IMR-90 (cell line): ENCODE measurements around the gene CAMTA1. TPM values are rescaled to one million over a fixed set of nuclear protein-coding genes. Genes with fewer than 3 reads are reported as not detected.

Source experiments
- ATAC-seq: fragments of 200-7000 bp; cut with Tn5 transposase; 2 replicates; pipeline ENCODE4 v1.9.1; 2020; ENCODE audit warnings: low read depth, mild to moderate bottlenecking, moderate library complexity
- BruUV-seq: library from RNA; stranded (reverse); fragments of 400-500 nt; replicated peaks from 2 replicates; lab custom pipeline; 2021; lab: Mats Ljungman, UMichigan
- CTCF ChIA-PET: fragments of 300-600 bp; formaldehyde crosslinking; extraction: SDS; loops from one replicate; lab custom pipeline; 2021; ENCODE audit warnings: antibody characterized with exemption; lab: Yijun Ruan, JAX
- POLR2A ChIA-PET: fragments of 300-600 bp; sonication (Branson Sonifier 250); formaldehyde crosslinking; loops from one replicate; lab custom pipeline; 2022; ENCODE audit warnings: antibody characterized with exemption; ENCODE audit not compliant: unreplicated experiment; lab: Charles Lee
- DNase-seq: peaks from one replicate; pipeline ENCODE4 v3.0.0; 2013
- H2AFZ ChIP-seq: replicated peaks from 2 replicates; pipeline ENCODE3; 2013; ENCODE audit warnings: low read length, mild to moderate bottlenecking; ENCODE audit not compliant: poor library complexity
- H2AK5ac ChIP-seq: 2 replicates; pipeline ENCODE4 v1.6.1; 2013; ENCODE audit warnings: low read depth, low read length, inconsistent platforms
- H2AK9ac ChIP-seq: replicated peaks from 2 replicates; pipeline ENCODE3; 2013; ENCODE audit warnings: mild to moderate bottlenecking, low read depth, low read length, moderate library complexity; ENCODE audit not compliant: poor library complexity
- H2BK120ac ChIP-seq: 2 replicates; pipeline ENCODE4 v1.6.1; 2013; ENCODE audit warnings: low read depth, low read length, inconsistent platforms
- H2BK15ac ChIP-seq: 3 replicates; pipeline ENCODE4 v1.6.1; 2013; ENCODE audit warnings: low read depth, low read length, inconsistent platforms
- H2BK20ac ChIP-seq: 2 replicates; pipeline ENCODE4 v1.6.1; 2013; ENCODE audit warnings: low read depth, mild to moderate bottlenecking, inconsistent platforms, low read length, moderate library complexity
- H2BK5ac ChIP-seq: 2 replicates; pipeline ENCODE4 v1.6.1; 2013; ENCODE audit warnings: mild to moderate bottlenecking, low read depth, low read length, inconsistent platforms; ENCODE audit not compliant: poor library complexity, severe bottlenecking
- H3K14ac ChIP-seq: replicated peaks from 2 replicates; pipeline ENCODE4 v1.6.1; 2013; ENCODE audit warnings: low read depth, low read length, inconsistent platforms
- H3K18ac ChIP-seq: 2 replicates; pipeline ENCODE4 v1.6.1; 2013; ENCODE audit warnings: low read depth, low read length, control low read depth
- H3K23ac ChIP-seq: 2 replicates; pipeline ENCODE4 v1.6.1; 2013; ENCODE audit warnings: low read depth, low read length, inconsistent platforms
- H3K27ac ChIP-seq: 2 replicates; pipeline ENCODE4 v1.5.1; 2013; ENCODE audit warnings: mild to moderate bottlenecking, control low read depth, low read length; ENCODE audit not compliant: insufficient read depth
- H3K27me3 ChIP-seq: 2 replicates; pipeline ENCODE4 v1.6.1; 2013; ENCODE audit warnings: low read length; ENCODE audit not compliant: control insufficient read depth, insufficient read depth
- H3K36me3 ChIP-seq: 2 replicates; pipeline ENCODE4 v1.6.1; 2013; ENCODE audit warnings: low read length, mixed read lengths; ENCODE audit not compliant: control insufficient read depth, insufficient read depth
- H3K4ac ChIP-seq: 2 replicates; pipeline ENCODE4 v1.6.1; 2013; ENCODE audit warnings: low read depth, low read length, inconsistent platforms
- H3K4me1 ChIP-seq: 2 replicates; pipeline ENCODE4 v1.6.1; 2013; ENCODE audit warnings: low read length, mixed read lengths; ENCODE audit not compliant: control insufficient read depth, insufficient read depth
- H3K4me2 ChIP-seq: 2 replicates; pipeline ENCODE4 v1.6.1; 2013; ENCODE audit warnings: low read depth, mild to moderate bottlenecking, control low read depth, low read length, moderate library complexity
- H3K4me3 ChIP-seq: 2 replicates; pipeline ENCODE4 v1.5.1; 2013; ENCODE audit warnings: low read depth, mild to moderate bottlenecking, control low read depth, low read length, moderate library complexity; ENCODE audit not compliant: insufficient read depth
- H3K56ac ChIP-seq: 2 replicates; pipeline ENCODE4 v1.6.1; 2013; ENCODE audit warnings: low read length, inconsistent platforms; ENCODE audit not compliant: insufficient read depth; ENCODE audit errors: extremely low read depth
- H3K79me1 ChIP-seq, 2 experiments: 2 replicates each; pipeline ENCODE4 v1.6.1; 2013; ENCODE audit warnings: low read length in 2 of 2, inconsistent platforms in 1 of 2, low read depth in 1 of 2
- H3K9ac ChIP-seq: 2 replicates; pipeline ENCODE4 v1.6.1; 2013; ENCODE audit warnings: low read depth, low read length, control low read depth
- H3K9me1 ChIP-seq: 2 replicates; pipeline ENCODE4 v1.6.1; 2013; ENCODE audit warnings: low read length, inconsistent platforms; ENCODE audit not compliant: insufficient read depth
- H3K9me3 ChIP-seq: 2 replicates; pipeline ENCODE4 v1.6.1; 2013; ENCODE audit warnings: low read length; ENCODE audit not compliant: control insufficient read depth, insufficient read depth
- H4K20me1 ChIP-seq: 2 replicates; pipeline ENCODE4 v1.6.1; 2013; ENCODE audit warnings: low read length, inconsistent platforms; ENCODE audit not compliant: insufficient read depth
- H4K5ac ChIP-seq: 2 replicates; pipeline ENCODE4 v1.6.1; 2013; ENCODE audit warnings: mild to moderate bottlenecking, low read depth, low read length, control low read depth
- H4K8ac ChIP-seq, 2 experiments: 2 replicates each; pipeline ENCODE4 v1.6.1; 2013; ENCODE audit warnings: low read depth in 2 of 2, low read length in 2 of 2, control low read depth in 1 of 2, inconsistent platforms in 1 of 2
- H4K91ac ChIP-seq: 2 replicates; pipeline ENCODE4 v1.6.1; 2013; ENCODE audit warnings: low read depth, low read length, inconsistent platforms; ENCODE audit not compliant: insufficient read depth
- BHLHE40 ChIP-seq: fragments of 150-350 bp; IDR thresholded peaks from 2 replicates; pipeline ENCODE4 v1.6.1; 2016; ENCODE audit warnings: mild to moderate bottlenecking, low read depth, low read length
- CHD1 ChIP-seq: IDR thresholded peaks from 2 replicates; pipeline ENCODE4 v1.6.1; 2012; ENCODE audit warnings: low read depth, low read length, improper control_type of control experiment
- FOS ChIP-seq: fragments of 150-350 bp; IDR thresholded peaks from 2 replicates; pipeline ENCODE4 v1.6.1; 2016; ENCODE audit warnings: low read depth, low read length
- MAZ ChIP-seq: IDR thresholded peaks from 2 replicates; pipeline ENCODE4 v1.6.1; 2012; ENCODE audit warnings: low read depth, mild to moderate bottlenecking, low read length, improper control_type of control experiment, moderate library complexity, borderline replicate concordance
- NFE2L2 ChIP-seq: fragments of 150-350 bp; IDR thresholded peaks from 2 replicates; pipeline ENCODE4 v1.6.1; 2016; ENCODE audit warnings: low read depth, mild to moderate bottlenecking, low read length
- RCOR1 ChIP-seq: IDR thresholded peaks from 2 replicates; pipeline ENCODE4 v1.6.1; 2012; ENCODE audit warnings: mild to moderate bottlenecking, low read length, improper control_type of control experiment; ENCODE audit not compliant: insufficient replicate concordance
- USF2 ChIP-seq: fragments of 150-350 bp; IDR thresholded peaks from 2 replicates; pipeline ENCODE4 v1.6.1; 2017; ENCODE audit warnings: mild to moderate bottlenecking, antibody characterized with exemption, low read length, low read depth
- WGBS, 2 experiments: methylation state at CpG; one replicate each; pipeline versions ENCODE4 v1.1.5 to v1.1.7; 2013; ENCODE audit warnings: missing lambda C conversion rate in 2 of 2; ENCODE audit not compliant: insufficient read length in 1 of 2; ENCODE audit errors: extremely low coverage in 2 of 2; 5-methylcytosine and 5-hydroxymethylcytosine counted together
- dilution Hi-C: fragments of 300-500 bp; cut with HindIII; formaldehyde crosslinking; loops from one replicate; pipeline ENCODE4 v1.14.3; 2018; ENCODE audit warnings: low sequenced_read_pairs; ENCODE audit not compliant: unreplicated experiment
- in situ Hi-C: fragments of 300-500 bp; cut with MboI; formaldehyde crosslinking; loops from 3 replicates; pipeline ENCODE4 v1.14.3; 2019; ENCODE audit warnings: low sequenced_read_pairs, inconsistent platforms, mixed read lengths
- intact Hi-C: fragments of 100-400 bp; cut with micrococcal nuclease; formaldehyde crosslinking; loops from 2 replicates; pipeline ENCODE4 v1.10.0; 2022
- polyA plus RNA-seq, 3 experiments: library from polyadenylated mRNA; depleted of rRNA; stranded (reverse); fragments of >200 nt; gene quantifications; 2 replicates each; pipeline ENCODE4 v1.2.3, GENCODE V29; 2012; ENCODE audit warnings: low replicate concordance in 1 of 3
- total RNA-seq: library from RNA; depleted of rRNA; stranded (reverse); fragments of >200 nt; gene quantifications from 2 replicates; pipeline ENCODE4 v1.2.3, GENCODE V29; 2012

Gene CAMTA1
- total and polyA plus RNA-seq, 2 of the 4 experiments (the other 2 are of a cell fraction), result 35.5 to 74.3 TPM

GRCh38 chr1:6803357-6803756 is 18.1 kb downstream of the CAMTA1 start:
- CTCF ChIA-PET, result no interaction called here
- H3K18ac ChIP-seq, result peak overlapping the region; percentile 92; the same call in 1 of the 2 replicates
- H2BK120ac ChIP-seq, result peak overlapping the region; percentile 81; the same call in 1 of the 2 replicates
- BruUV-seq, result no TSS peak
- H4K5ac ChIP-seq, result peak overlapping the region; percentile 79; the same call in 1 of the 2 replicates
- H3K4me3 ChIP-seq, result no peak overlapping the region
- no peak overlapping the region for H3K56ac ChIP-seq
- H3K27me3 ChIP-seq, result no peaks in the 10 kb centered on the region
- ATAC-seq (peak; percentile 57), DNase-seq (peak; percentile 55)
- peak overlapping the region; percentile 77 for H3K4me2 ChIP-seq
- H3K36me3 ChIP-seq, result no peaks in the 10 kb centered on the region
- peak overlapping the region; percentile 77 for H3K4ac ChIP-seq
- no peak for TF ChIP-seq NFE2L2
- no peak for TF ChIP-seq USF2
- TF ChIP-seq BHLHE40, result no peak
- no peak for TF ChIP-seq RCOR1
- TF ChIP-seq MAZ, result no peak
- no peak for TF ChIP-seq CHD1
- TF ChIP-seq FOS, result no peak
- peak overlapping the region in 1 of 2 experiments; percentile 70; a peak in 1 of 4 replicates for H4K8ac ChIP-seq
- POLR2A ChIA-PET, result no interaction called here
- peak overlapping the region; percentile 66; the same call in 2 of the 3 replicates for H2BK15ac ChIP-seq
- H3K23ac ChIP-seq, result peak overlapping the region; percentile 26; the same call in 1 of the 2 replicates
- H3K9me3 ChIP-seq, result no peaks in the 10 kb centered on the region
- peaks cover 39% of the 10 kb centered on the region for H3K4me1 ChIP-seq
- peak overlapping the region; percentile 55 for H4K91ac ChIP-seq
- dilution Hi-C loops, result no loop called here
- H3K79me1 ChIP-seq, result peaks cover 25 to 74% of the 10 kb centered on the region in 2 experiments
- H3K14ac ChIP-seq, result peak overlapping the region; percentile 68
- H2BK5ac ChIP-seq, result peak overlapping the region; percentile 78
- H2AK5ac ChIP-seq, result peak overlapping the region; percentile 90
- no peak overlapping the region for H3K9ac ChIP-seq
- peaks cover 13% of the 10 kb centered on the region for H4K20me1 ChIP-seq
- no CpG with 5 or more reads among the region's 2 CpGs for WGBS, 2 experiments
- H2AK9ac ChIP-seq, result no peak overlapping the region
- intact Hi-C loops, result loop anchor here (5.0 kb wide), 1 partner anchor 69 kb away; no protein-coding TSS in a partner anchor
- no peak overlapping the region for H2AFZ ChIP-seq
- H2BK20ac ChIP-seq, result peak overlapping the region; percentile 59; the same call in 1 of the 2 replicates
- in situ Hi-C loops, result loop anchor here (10.0 kb wide), 1 partner anchor 841 kb away; no protein-coding TSS in a partner anchor
- H3K27ac ChIP-seq, result peak overlapping the region; percentile 50; the same call in 1 of the 2 replicates
- H3K9me1 ChIP-seq, result peaks cover 26% of the 10 kb centered on the region
